ENCODE results near the gene SYCE1.

SYCE1 gene

GRCh38 chr10:133516057-133516456 lies 49.3 kb downstream of the SYCE1 start:
- TF ChIP-seq CTCF (IDR thresholded peaks at IDR 0.05; ENCODE audit: insufficient read depth, low read length, missing control alignments) = no peak
- POLR2A ChIA-PET = no interaction called here
- no peak overlapping the region for H3K4me3 ChIP-seq (ENCODE audit: low read depth, low read length)
- DNase-seq (ENCODE audit: low read depth, low spot score) = no peak
- CTCF ChIA-PET = interaction anchor here (0.9 to 2.7 kb wide), 2 partner anchors 17 to 186 kb away, joined by 3 to 9 read pairs; no protein-coding TSS in a partner anchor

- POLR2A ChIA-PET = no interaction called here
These were observed 49.9 kb downstream of the SYCE1 start for GRCh38 chr10:133515471-133515870.

GRCh38 chr10:133511907-133512528 lies 53.4 kb downstream of the SYCE1 start:
- DNase-seq (ENCODE audit: low read depth, low spot score) = no peak
- ChIA-PET CTCF (interaction anchor here (3.6 kb wide), 1 partner anchor 8 kb away, joined by 23 read pairs; no protein-coding TSS in a partner anchor), POLR2A (no interaction called here)
- TF ChIP-seq CTCF (IDR thresholded peaks at IDR 0.05; ENCODE audit: insufficient read depth, low read length, missing control alignments) = no peak
- H3K4me3 ChIP-seq (ENCODE audit: low read depth, low read length) = no peak overlapping the region

More at GRCh38 chr10:133515471-133515870, 49.9 kb downstream of the SYCE1 start:
- CTCF ChIA-PET = no interaction called here
- no peak for DNase-seq (ENCODE audit: low read depth, low spot score)
- H3K4me3 ChIP-seq (ENCODE audit: low read depth, low read length) = no peak overlapping the region
- TF ChIP-seq CTCF (IDR thresholded peaks at IDR 0.05; ENCODE audit: insufficient read depth, low read length, missing control alignments) = no peak

- TF ChIP-seq CTCF (IDR thresholded peaks at IDR 0.05; ENCODE audit: insufficient read depth, low read length, missing control alignments) = no peak
- no peak overlapping the region for H3K4me3 ChIP-seq (ENCODE audit: low read depth, low read length)
- ChIA-PET POLR2A (no interaction called here), CTCF (interaction anchor here (3.6 kb wide), 1 partner anchor 8 kb away, joined by 23 read pairs; no protein-coding TSS in a partner anchor)
- no peak for DNase-seq (ENCODE audit: low read depth, low spot score)
These were observed 54.0 kb downstream of the SYCE1 start for GRCh38 chr10:133511408-133511807.

- no peak for TF ChIP-seq CTCF (IDR thresholded peaks at IDR 0.05; ENCODE audit: insufficient read depth, low read length, missing control alignments)
- POLR2A ChIA-PET = no interaction called here
- CTCF ChIA-PET = interaction anchor here (1.0 to 3.6 kb wide), 2 partner anchors 10 to 181 kb away, joined by 5 to 23 read pairs; no protein-coding TSS in a partner anchor
- no peak for DNase-seq (ENCODE audit: low read depth, low spot score)
- no peak overlapping the region for H3K4me3 ChIP-seq (ENCODE audit: low read depth, low read length)
These were observed 55.7 kb downstream of the SYCE1 start for GRCh38 chr10:133509700-133510099.

Measured in AG04449 (cell line).